Measurements from ENCODE around the gene ALDOB.

Gene ALDOB

GRCh38 chr9:101458963-101459631, 23.5 kb upstream of the ALDOB start:
- no peak for DNase-seq (ENCODE audit: low read depth, low spot score)

DNA sequence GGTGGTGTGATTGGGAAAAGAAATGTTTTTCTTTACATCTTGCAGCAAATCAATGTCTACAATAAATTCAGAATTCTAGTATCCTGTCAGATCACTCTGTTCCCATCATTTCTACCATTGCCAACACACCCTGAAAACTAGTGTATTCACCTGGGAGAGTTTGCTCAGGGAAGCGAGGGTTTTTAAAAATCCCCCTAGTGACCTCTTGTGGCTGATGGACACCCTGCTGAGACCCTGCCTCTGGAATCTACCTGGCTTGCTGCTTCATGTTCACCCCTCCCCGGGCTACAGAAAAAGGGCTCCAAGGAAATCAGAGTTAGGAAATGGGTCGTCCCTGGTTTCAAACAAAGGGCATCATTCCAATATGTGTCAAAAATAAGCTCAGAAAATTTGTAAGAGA, 21.4 kb upstream of the ALDOB start:
- H3K27ac ChIP-seq: no peak overlapping the region
- DNase-seq (ENCODE audit: low read depth, low spot score): no peak

More at GRCh38 chr9:101458963-101459631, 23.5 kb upstream of the ALDOB start:
- H3K27ac ChIP-seq: no peak overlapping the region

- no peak for DNase-seq (ENCODE audit: low read depth, low spot score)
- H3K27ac ChIP-seq: no peak overlapping the region
These were observed 20.2 kb upstream of the ALDOB start for GRCh38 chr9:101455656-101456240.

- no peak for DNase-seq (ENCODE audit: low read depth, low spot score)
- H3K27ac ChIP-seq: no peak overlapping the region
These were observed 18.4 kb upstream of the ALDOB start for GRCh38 chr9:101453776-101454570.

GRCh38 chr9:101451498-101451897, 15.9 kb upstream of the ALDOB start:
- H3K27ac ChIP-seq: no peak overlapping the region
- no peak for DNase-seq (ENCODE audit: low read depth, low spot score)

DNA sequence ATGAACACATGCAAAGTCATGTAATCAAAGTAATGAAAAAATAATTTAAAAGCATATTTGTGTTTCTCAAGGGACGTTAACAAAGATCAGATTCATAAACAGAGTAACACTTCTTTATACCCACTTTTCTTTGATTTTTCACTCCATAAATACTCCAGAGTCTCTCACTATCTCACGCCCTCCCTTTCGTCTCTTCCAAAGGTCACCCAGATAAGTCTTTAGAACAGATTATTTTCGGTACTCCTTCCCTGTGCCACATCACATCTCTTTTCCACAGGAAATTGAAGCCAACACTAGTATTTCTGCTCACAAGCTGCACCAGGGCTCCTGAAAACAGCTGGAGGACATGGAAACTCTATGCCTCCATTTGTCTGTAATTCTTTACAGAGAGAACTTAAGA, 15.4 kb upstream of the ALDOB start:
- DNase-seq (ENCODE audit: low read depth, low spot score): no peak
- H3K27ac ChIP-seq: no peak overlapping the region

GRCh38 chr9:101449071-101449721, 13.6 kb upstream of the ALDOB start:
- no peak for DNase-seq (ENCODE audit: low read depth, low spot score)
- H3K27ac ChIP-seq: no peak overlapping the region

DNA sequence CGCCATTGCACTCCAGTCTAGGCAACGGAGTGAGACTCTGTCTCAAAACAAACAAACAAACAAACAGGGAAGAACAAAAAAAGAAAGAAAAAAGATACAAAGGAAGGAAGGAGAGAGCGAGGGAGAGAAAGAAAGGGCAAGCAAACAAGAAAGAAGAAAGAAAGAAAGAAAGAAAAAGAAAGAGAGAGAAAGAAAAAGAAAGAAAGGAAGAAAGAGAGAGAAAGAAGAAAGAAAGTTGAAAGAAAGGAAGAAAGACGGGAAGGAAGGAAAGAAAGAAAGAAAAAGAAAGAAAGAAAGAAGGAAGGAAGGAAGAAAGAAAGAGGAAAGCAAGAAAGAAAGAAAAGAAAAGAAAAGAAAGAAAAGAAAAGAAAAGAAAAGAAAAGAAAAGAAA, 13.1 kb upstream of the ALDOB start:
- no peak overlapping the region for H3K27ac ChIP-seq
- DNase-seq (ENCODE audit: low read depth, low spot score): no peak

GRCh38 chr9:101446732-101447131, 11.2 kb upstream of the ALDOB start:
- no peak for DNase-seq (ENCODE audit: low read depth, low spot score)
- H3K27ac ChIP-seq: no peak overlapping the region

DNA sequence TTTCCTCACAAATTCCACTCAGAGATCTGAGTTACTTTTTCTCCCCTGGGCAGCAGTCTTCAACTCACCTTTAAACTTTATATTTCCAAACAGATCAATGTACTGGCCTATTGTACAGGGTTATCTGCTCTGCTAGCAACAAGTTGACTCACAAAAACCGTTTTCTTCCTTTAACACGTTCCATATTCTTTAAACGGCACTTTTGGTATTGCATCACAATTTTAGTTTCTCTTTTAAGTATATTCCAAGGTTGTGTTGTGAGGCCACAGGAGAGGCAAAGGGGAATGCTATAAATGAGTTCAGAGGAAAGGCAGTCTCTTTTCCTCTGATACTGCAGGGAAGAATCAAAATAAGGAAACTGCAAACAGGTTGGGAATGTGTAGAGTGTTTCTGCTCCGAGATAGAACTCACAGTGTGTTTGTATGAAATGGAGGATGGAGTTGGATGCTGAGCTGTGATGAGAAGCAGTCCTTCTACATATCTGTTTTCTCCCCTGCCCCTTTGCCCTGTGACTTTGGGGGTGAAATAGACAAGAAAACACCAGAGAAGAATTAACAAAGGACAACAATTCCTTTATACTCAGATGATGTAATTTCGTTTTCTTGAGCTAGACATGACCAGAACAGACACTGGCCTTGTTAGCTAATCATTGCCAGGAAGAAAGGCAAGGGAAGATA, 9.9 kb upstream of the ALDOB start:
- no peak for DNase-seq (ENCODE audit: low read depth, low spot score)
- no peak overlapping the region for H3K27ac ChIP-seq

DNA sequence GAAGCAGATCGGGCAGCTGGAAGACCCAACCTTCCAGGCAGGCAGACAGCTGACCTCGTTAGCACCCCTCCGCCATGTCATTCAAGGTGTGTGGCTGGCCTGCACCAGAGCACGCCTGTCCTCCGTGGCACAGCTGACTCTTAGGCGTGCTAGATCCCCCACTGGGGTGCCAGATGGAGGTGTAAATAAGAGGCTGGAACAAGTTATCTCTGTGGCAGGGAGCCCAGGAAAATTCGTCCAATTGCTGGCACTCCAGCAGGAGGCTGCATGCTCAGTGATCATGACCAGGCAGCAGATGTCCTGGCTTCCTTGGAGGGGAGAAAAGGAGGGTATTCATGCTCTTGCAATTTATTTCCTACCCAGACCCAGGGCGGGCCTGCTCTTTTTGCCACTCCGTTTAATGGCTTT, 7.8 kb upstream of the ALDOB start:
- DNase-seq (ENCODE audit: low read depth, low spot score): no peak
- H3K27ac ChIP-seq: no peak overlapping the region

- DNase-seq (ENCODE audit: low read depth, low spot score): no peak
- H3K27ac ChIP-seq: no peak overlapping the region
These were observed 7.2 kb upstream of the ALDOB start for GRCh38 chr9:101442736-101443135.

- no peak overlapping the region for H3K27ac ChIP-seq
These were observed 6.7 kb upstream of the ALDOB start for GRCh38 chr9:101442318-101442717.

DNA sequence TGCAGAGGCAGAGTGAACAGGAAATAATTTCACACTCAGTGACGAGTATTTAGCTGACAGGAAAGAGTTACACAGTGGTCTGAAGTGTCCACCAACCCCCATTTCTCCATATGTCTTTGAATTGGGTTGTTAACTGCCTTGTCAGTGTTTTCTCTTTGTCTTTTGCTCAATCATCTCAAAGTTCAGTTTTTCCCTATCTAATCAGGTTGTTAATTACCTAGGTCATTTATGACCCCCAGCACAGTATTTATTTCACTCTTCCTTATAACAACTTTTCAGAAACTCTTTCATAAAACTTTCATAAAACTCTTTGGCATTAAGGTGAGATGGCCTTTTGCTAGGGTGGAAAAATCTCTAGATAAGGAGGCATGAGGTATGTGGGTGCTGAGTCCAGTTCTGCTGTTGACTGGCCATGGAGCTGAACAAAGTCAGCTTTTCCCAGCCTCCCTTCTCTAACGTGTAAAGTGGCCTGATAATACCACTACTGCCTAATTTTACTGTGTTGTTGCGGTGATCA, 5.2 kb upstream of the ALDOB start:
- DNase-seq (ENCODE audit: low read depth, low spot score): no peak
- H3K27ac ChIP-seq: no peak overlapping the region

More at GRCh38 chr9:101442318-101442717, 6.7 kb upstream of the ALDOB start:
- no peak for DNase-seq (ENCODE audit: low read depth, low spot score)

DNA sequence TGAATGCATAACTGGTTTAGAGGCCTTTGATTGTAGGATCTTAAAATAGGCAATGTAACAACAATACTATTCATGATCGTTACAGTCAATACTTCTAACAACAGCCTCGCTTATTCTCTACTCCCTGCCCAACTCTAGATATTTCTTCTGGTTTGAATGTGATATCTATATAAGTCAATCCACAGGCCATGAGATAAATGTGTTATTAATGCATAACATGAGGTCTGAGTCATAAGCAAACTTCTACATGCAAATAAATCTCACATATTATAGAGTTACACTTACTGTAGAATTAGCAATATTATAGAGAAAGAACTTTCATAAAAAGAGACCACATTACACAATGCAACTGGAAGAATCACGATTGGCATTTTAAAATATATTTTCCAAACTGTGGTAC, 2.9 kb upstream of the ALDOB start:
- DNase-seq (ENCODE audit: low read depth, low spot score): no peak

GRCh38 chr9:101437806-101438232, 2.2 kb upstream of the ALDOB start:
- H3K27ac ChIP-seq: no peak overlapping the region
- DNase-seq (ENCODE audit: low read depth, low spot score): no peak

More for the DNA sequence above, 2.9 kb upstream of the ALDOB start:
- no peak overlapping the region for H3K27ac ChIP-seq

- no peak overlapping the region for H3K27ac ChIP-seq
- DNase-seq (ENCODE audit: low read depth, low spot score): no peak
These were observed 576 bp downstream of the ALDOB start for GRCh38 chr9:101434998-101435397.

DNA sequence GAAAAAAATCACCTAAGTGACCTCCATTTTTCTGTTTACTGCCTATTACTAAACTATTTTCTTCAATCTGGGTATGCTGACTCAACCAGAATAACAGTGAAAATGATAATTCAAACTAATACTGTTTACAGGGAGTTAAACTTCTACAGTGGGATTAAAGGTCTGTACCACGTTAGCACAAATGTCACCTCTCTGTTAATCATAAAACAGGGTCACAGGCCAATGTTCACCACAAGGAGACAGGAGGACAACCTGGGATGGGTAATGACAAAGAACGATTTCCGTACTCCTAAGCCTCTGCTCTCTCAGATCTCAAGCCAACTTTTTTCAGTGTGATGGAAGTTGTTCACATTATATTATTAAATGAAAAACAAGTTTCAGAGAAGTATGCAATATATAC, 2.3 kb downstream of the ALDOB start:
- no peak overlapping the region for H3K27ac ChIP-seq
- DNase-seq (ENCODE audit: low read depth, low spot score): no peak

DNA sequence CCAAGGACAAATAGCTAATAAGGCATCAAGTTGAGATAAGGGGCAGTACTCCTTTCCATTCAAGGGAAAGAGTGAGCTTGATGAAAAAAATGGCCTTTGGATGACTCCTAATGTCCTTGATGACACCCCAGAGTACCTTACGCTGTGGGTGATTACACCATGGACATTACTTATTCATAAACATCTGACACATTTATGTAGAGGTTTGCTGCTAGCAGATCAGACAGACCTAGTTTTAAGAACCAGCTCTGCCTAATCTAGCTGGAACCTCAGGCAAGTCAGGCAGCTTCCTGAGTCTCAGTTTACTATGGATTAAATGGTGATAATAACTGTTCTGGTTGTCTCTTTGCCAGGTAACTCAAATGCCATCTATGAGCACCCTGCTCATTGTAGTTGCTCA, 2.8 kb downstream of the ALDOB start:
- no peak for DNase-seq (ENCODE audit: low read depth, low spot score)
- no peak overlapping the region for H3K27ac ChIP-seq

GRCh38 chr9:101432171-101432570, 3.4 kb downstream of the ALDOB start:
- H3K27ac ChIP-seq: no peak overlapping the region
- DNase-seq (ENCODE audit: low read depth, low spot score): no peak

Measured in epithelial cell of prostate (primary cell).